NOMO-1 (cell line): ENCODE measurements around the gene GLYR1.
"Not testable (repeated sequence)": the region's sequence is repeated elsewhere in the genome, so short reads cannot be mapped to it uniquely, and the experiment has no call there.

Source experiments
- DNase-seq, 2 experiments: peaks; one replicate each; lab custom pipeline; 2025; ENCODE audit not compliant: unreplicated experiment in 2 of 2; lab: John Stamatoyannopoulos, UW

The GLYR1 gene

DNA sequence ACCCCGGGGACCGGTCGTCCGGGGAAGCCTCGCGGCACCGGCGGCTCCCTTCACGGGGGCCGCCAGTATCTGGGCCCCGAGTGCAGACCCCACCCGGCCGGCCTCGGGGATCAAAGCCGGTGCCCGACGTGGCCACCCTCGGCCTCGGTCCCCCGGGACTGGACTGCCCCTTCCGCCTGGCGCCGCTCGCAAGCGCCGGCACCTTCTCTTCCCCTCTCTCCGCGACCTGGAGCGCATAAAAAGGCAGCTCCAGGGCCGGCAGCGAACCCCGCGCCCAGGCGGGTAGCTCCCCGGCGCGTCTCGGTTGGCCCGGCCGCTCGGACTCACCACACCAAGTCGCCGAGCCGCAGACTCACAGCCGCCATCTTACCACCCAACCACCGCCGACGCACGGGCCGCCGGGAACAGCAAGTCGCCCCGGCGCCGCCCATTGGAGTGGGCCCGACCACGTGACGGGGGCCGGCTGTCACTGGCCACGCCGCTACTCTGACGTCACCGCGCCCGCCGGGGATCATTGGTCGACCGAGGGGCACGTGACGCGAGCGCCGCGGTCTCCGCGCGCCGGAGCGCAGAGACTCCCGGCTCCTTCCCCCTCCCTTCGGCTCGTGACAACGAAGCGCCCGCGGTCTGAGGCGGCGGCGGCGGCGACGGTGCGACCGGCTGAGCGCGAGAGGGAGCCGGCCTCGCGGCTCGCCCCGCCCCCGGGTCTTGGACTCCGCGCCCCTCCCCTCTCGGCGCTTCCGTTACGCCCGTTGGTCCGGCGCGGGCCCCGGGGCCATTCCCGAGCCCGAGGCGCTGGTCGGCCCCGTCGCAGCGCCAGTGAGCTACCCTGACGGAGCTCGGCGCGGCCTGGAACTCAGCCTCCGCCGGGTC lies at the start of gene GLYR1, which contains the start of gene UBN1:
Gene GLYR1, minus strand, starts transcription at position 388 of the 873 bp plus-strand sequence. Its CDS starts 23 bp downstream, at position 365.
Gene UBN1, plus strand, starts transcription at position 581 of the 873 bp plus-strand sequence. CDS start 5,437 bp downstream, outside the sequence.
- peak; percentile 96 to 97 for DNase-seq

- not testable (repeated sequence) for DNase-seq
Observed at GRCh38 chr16:4896761-4897160, 49.7 kb upstream of the GLYR1 start.

- no peak for DNase-seq
Observed at GRCh38 chr16:4895366-4895765, 48.3 kb upstream of the GLYR1 start.

DNA sequence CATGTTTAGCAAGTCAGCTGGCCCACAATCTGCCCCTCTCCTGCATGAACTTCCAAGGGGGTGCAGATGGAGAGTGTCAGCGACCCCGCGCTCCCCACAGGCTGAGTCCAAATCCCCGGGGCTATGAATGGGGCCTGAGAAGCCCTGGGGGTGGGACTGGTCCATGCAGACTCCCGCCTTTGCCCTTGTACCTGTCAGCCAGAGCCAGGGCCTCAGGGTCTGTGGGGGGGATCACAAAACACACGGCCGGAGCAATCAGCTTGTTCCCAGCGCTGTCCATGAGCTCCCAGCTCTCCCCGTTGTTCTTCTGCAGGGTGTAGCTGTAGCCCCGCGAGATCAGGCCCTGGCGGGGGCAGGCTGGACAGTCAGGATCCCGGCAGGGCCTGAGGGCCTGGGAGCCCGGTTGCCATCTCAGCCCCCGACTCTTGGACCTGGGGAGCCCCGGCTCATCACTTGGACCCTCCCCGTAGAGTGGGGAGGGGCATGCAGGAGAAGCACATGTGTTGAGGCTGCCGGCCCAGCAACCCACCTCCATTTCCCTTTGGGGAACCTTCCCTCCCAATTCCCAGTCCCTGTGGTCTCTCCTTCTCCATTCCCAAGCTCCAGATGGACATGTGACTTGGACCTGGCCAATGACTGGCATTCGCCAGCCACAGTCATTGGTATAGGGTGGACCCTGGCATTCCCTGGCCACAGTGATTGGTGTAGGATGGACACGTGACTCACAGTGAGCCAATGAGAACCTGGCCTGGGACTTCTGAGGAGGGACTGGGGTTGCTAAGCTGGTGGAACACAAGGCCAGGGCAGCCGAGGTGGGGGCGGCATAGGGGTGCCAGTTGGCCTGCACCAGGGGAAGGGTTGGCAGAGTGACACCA lies 47.4 kb upstream of the GLYR1 start:
- DNase-seq: no peak

- no peak for DNase-seq
Observed at GRCh38 chr16:4893103-4893862, 46.2 kb upstream of the GLYR1 start.

DNA sequence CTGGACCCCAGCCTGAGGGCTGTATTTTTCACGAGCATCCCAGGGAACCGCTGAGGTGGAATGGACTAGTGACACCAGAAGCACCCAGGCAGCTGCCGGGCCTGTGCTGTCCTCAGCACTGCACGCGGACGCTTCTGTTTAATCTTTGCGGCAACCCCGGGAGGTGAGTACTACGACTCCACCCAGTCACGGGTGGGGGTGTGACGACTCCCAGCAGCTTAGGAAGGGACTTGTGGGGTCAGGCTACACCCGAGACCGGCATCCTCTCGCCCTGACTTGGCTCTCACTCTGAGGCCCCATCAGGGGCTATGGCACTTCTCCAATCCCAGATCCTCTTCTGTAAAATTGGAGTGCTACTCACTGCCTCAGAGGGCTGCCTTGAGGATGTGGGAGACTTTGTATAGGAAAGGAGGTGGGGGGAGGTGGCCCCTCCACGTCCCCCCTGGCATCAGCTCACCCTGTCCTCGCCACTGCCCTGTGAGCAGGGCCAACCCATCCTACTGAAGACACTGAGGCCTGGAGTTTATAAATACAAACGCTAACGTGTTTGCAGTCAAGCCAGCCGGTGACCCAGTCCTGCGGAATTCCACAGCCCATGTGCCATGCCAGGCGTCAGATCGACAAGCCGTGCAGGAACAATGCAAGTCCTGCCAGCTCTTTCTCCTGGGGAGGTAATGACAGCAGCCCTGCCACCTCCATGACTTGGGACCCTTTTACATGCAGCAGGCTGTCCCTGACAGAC lies 45.4 kb upstream of the GLYR1 start:
- DNase-seq: no peak

DNA sequence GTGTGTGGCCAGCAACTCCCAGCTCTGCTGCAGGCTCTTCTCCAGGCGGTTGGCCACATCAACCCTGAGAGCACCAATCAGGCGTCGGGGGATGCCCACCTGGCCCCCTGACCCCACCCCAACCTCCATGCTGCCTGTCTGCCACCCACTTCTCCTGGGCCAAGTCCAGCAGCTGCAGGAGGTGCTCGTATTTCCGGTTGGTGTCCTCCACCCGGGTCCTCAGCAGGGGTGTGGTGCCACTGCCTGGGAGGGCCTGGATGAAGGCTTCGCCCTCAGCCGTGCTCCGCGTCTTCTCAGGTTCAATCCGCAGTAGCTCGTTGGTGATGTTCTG lies 44.8 kb upstream of the GLYR1 start:
- DNase-seq: no peak

DNA sequence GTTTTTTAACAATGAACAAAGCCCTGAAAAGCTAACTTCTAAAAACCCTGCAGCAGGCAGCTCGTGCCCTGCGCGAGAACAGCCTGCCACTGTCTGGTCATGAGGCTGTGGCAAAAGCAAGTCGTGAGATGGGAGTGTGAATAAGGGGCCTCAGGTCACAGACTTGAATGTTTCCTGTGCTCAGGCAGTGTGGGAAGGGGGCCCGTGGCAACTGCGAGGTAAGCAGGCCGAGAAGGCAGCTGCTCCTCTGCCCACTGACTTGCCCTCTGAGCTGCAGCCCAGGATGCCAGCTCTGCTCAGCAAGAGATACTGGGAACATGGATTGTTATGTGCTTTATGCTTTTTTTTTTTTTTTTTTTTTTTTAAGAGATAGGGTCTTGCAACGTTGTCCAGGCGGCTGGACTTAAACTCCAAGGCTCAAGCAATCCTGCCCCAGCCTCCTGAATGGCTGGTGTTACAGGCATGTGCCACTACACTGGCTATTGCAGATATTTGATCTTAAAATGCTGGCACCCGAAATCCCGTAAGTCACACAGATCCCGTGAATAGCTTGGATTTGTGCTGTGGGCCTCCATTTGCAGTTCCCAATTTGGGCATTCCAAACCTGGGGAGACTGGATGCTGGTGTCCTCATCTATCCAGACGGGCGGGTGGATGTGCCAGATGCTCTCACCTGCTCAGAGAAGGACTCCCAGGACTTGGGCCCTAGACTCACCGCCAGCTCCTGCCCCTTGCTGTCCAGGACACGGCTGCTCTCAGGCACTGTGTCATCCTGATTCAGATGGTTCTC lies 44.2 kb upstream of the GLYR1 start:
- no peak for DNase-seq

- DNase-seq: no peak
Observed at GRCh38 chr16:4890686-4891085, 43.6 kb upstream of the GLYR1 start.

GRCh38 chr16:4890026-4890425 lies 42.9 kb upstream of the GLYR1 start:
- no peak for DNase-seq

DNA sequence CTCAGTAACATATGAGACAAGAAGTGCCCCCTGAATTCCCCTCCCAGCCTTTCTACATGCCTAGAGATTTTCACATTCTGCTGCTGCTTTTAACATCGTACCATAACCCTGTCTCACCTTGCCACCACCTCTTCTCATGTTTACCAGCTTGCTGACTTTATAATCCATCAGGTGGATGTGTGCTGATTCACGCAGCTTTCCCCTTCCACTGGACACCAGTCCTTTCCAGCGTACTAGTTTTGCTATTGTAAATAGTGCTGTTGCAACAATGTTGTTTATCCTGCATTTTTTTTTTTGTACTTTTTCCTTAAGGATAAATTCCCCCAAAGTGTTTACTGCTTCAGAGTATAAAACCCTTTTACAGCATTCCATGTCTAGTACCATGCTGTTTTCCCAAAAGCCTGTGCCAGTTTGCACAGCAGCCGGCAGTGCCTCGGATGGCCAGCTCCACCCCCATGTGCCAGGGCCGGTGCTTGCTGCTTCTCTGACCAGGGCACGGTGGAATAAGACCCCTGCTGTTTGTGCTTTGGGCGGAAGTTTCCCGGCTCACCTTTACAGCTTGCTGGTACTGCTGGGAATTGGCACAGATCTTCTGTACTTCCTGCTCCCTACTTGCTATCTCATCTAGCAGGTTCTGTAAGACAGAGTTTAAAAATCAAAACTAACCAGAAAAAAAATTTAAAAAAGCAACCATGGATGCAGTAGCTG lies 41.5 kb upstream of the GLYR1 start:
- DNase-seq: no peak

GRCh38 chr16:4886151-4886550 lies 39.1 kb upstream of the GLYR1 start:
- DNase-seq: no peak

DNA sequence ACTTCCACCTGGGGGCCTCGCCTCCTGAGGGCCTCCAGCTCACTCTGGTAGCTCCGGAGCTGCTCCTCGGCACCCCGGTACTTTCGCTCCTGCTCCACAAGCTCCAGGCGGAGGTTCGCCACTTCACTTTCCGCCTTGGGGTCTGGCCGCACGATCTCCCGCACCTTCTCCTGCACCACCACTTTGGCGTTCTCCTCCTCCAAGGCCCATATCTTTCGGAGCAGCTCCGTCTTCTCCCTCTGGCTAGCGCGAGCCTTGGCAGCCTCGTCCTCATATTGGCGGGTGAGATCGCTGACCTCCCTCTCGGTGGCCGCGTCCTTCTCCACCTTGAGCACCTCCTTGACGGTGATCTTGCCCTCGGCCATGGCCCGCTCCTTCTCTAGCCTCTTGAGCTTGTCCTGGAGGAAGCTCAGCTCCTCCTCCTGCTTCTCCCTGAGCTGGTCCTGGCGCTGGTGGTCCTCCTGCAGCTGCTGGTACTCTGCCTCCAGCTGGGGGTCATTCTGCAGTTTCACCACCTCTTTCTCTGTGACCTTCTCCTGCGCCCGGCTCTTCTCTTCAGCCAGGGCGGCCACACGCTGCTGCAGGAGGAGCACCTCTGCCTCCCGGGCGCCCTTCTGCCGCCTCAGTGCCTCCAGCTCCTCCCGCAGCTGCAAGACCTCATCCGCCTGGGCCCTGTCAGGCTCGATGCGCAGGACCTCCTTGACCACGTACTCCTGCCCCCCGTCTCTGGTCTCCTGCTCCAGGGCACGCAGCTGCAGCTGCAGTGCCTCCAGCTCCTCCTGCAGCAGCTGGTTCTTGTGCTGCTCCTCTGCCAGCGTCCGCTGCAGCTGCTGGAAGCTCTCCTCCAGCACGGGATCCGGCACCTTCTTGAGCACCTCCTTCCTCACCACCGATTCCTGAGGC lies 38.1 kb upstream of the GLYR1 start:
- DNase-seq: no peak

- no peak for DNase-seq
Observed at GRCh38 chr16:4884209-4884608, 37.1 kb upstream of the GLYR1 start.

DNA sequence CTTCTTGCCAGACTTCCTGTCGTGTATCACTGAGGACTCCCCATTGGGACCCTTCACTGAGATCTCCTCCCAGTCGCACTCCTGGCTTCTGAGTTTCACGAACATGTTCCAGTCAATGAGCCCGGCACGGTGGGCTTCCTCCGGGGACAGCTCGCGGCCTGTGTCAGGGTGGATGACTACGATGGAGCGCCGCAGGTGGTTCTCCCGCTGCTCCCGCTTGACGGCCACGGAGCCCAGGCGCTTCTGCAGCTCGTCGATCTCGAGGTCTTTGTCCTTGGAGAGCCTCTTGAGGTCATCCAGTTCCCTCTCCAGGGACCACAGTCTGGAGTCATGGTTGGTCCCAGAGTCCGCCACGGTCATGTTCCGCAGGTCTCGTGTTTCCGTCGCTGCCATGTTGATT lies 36.4 kb upstream of the GLYR1 start:
- DNase-seq: no peak

DNA sequence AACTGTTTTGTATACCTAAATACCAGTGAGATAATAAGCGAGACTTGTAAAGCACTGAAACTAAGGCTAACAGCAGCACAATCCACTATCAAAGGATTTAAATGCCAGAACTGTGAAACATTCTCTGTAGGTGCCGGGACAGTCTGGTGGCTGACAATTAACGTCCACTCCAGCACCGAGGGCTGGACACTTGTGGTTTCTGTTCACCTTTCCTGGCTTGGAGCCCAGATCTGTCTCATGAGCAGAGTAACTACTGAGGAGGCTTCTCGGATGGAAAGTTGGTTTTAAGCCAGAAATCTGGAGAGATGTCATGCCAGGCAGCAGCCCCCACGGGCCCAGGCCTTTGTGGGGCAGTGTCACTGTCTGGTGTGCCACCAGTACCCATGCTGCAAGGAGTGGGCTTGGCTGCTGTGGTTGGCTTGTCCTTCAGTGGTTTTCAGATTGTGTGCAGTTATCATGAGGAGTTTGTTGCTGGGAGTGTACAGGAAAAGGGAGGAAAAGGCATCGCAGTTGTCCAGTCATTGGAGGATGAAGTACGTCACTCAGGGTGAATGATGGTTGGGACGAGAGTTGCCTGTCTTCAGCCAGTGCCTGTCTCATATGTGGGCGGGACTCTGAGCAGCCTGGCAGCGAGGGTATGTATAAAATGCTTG lies 35.7 kb upstream of the GLYR1 start:
- DNase-seq: no peak

GRCh38 chr16:4882000-4882632 lies 35.0 kb upstream of the GLYR1 start:
- DNase-seq: no peak
